AG08396 (cell line): ENCODE data around the gene SLIT3.

ENCODE experiments used
- DNase-seq: peaks from one replicate; pipeline ENCODE4 v3.0.0; 2012; ENCODE audit warnings: low spot score, mixed read lengths

SLIT3 gene

GRCh38 chr5:168992687-168993086 is 308.3 kb downstream of the SLIT3 start:
- DNase-seq: no peak

GRCh38 chr5:168992016-168992415 is 308.9 kb downstream of the SLIT3 start:
- no peak for DNase-seq

- no peak for DNase-seq
Observed at GRCh38 chr5:168991311-168991710, 309.6 kb downstream of the SLIT3 start.

GRCh38 chr5:168990679-168991078 is 310.3 kb downstream of the SLIT3 start:
- DNase-seq: no peak

- no peak for DNase-seq
Observed at GRCh38 chr5:168989731-168990505, 311.0 kb downstream of the SLIT3 start.

GRCh38 chr5:168988699-168989098 is 312.2 kb downstream of the SLIT3 start:
- no peak for DNase-seq

GRCh38 chr5:168987543-168988300 is 313.2 kb downstream of the SLIT3 start:
- peak; percentile 58 for DNase-seq

- DNase-seq: no peak
Observed at GRCh38 chr5:168985454-168985853, 315.5 kb downstream of the SLIT3 start.

GRCh38 chr5:168984135-168984675 is 316.7 kb downstream of the SLIT3 start:
- DNase-seq: no peak

- DNase-seq: no peak
Observed at GRCh38 chr5:168979135-168979534, 321.8 kb downstream of the SLIT3 start.

GRCh38 chr5:168978500-168978899 is 322.4 kb downstream of the SLIT3 start:
- DNase-seq: no peak

- no peak for DNase-seq
Observed at GRCh38 chr5:168978015-168978414, 322.9 kb downstream of the SLIT3 start.

GRCh38 chr5:168976311-168976970 is 324.5 kb downstream of the SLIT3 start:
- no peak for DNase-seq

GRCh38 chr5:168975331-168975730 is 325.6 kb downstream of the SLIT3 start:
- no peak for DNase-seq

- DNase-seq: no peak
Observed at GRCh38 chr5:168974082-168974481, 326.9 kb downstream of the SLIT3 start.

- no peak for DNase-seq
Observed at GRCh38 chr5:168972731-168973130, 328.2 kb downstream of the SLIT3 start.

- no peak for DNase-seq
Observed at GRCh38 chr5:168971100-168971499, 329.8 kb downstream of the SLIT3 start.

GRCh38 chr5:168969326-168969886 is 331.5 kb downstream of the SLIT3 start:
- DNase-seq: no peak

GRCh38 chr5:168967882-168968620 is 332.9 kb downstream of the SLIT3 start:
- no peak for DNase-seq

- no peak for DNase-seq
Observed at GRCh38 chr5:168965638-168966037, 335.3 kb downstream of the SLIT3 start.

- no peak for DNase-seq
Observed at GRCh38 chr5:168964182-168964581, 336.8 kb downstream of the SLIT3 start.

GRCh38 chr5:168962306-168962705 is 338.6 kb downstream of the SLIT3 start:
- no peak for DNase-seq
